GM19395 (cell line): ENCODE results near the gene ZCCHC10.
"Not testable (repeated sequence)": the region's sequence is repeated elsewhere in the genome, so short reads cannot be mapped to it uniquely, and the experiment has no call there.

ENCODE experiments used
- ATAC-seq: cut with Tn5 transposase; IDR thresholded peaks from one replicate; pipeline ENCODE4 v1.9.1; 2021; ENCODE audit warnings: mild to moderate bottlenecking, moderate library complexity; ENCODE audit not compliant: unreplicated experiment

Gene ZCCHC10

DNA sequence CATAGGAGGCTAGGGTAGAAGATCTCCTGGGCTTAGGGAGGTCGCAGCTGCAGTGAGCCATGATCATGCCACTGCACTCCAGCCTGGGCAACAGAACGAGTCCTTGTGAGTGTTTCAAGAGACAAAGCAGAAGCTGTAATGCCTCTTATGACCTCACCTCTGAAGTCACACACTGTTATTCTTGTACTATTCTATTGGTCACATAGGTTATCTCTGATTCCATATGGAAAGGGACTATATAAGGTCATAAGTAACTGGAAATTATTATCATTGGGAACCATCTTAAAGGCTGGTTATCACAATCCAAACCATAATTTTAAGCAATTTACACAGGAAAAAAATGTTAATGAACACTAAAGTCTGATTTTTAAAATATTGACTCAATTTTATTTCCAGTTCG, 45.1 kb downstream of the ZCCHC10 start:
- ATAC-seq, result no peak

DNA sequence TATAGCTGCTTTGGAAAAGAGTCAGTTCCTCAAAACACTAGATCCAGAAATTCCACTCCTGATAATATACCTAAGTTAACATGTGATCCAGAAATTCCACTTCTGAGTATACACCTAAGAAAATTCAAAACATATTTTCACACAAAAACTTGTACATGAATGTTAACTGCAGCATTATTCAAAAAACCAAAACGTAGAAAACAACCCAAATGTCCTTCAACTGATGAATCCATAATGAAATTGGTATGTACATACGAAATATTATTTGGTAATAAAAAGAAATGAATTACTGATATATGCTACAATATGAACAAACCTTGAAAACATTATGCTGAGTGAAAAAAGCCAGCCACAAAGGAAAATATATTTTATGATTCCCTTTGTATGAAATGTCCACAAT, 46.4 kb downstream of the ZCCHC10 start:
- no peak for ATAC-seq

DNA sequence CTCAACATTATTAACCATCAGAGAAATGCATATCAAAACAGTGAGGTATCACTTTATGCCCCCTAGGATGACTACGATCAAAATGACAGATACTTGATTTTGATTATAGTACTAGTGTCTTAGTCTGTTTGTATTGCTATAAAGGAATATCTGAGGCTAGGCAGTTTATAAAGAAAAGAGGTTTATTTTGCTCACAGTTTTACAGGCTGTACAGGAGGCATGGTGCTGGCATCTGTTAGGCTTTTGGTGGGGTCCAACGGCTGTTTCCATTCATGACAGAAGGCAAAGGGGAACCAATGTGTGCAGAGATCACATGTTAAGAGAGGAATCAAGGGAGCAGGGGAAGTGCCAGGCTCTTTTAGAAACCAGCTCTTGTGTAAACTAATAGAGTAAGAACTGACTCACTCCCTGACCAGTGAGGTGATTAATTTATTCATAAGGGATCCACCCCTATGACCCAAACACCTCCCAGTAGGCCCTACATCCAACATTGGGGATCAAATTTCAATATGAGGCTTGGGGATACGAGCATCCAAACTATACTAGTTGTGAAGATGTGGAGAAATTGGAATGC, 46.9 kb downstream of the ZCCHC10 start:
- ATAC-seq, result no peak

- no peak for ATAC-seq
Observed at GRCh38 chr5:132976852-132977251, 49.5 kb downstream of the ZCCHC10 start.

DNA sequence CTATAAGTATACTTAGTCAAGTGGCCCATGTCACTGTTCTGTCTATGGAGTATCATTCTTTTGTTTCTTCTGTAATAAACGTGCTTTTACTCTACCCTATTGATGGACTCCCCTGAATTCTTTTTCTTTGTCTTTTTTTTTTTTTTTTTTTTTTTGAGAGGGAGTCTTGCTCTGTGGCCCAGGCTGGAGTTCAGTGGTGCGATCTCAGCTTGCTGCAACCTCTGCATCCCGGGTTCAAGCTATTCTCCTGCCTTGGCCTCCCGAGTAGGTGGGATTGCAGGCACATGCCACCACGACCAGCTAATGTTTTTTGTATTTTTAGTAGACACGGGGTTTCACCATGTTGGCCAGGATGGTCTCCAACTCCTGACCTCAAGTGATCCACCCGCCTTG, 53.9 kb downstream of the ZCCHC10 start:
- not testable (repeated sequence) for ATAC-seq

GRCh38 chr5:132971483-132972435, 54.6 kb downstream of the ZCCHC10 start:
- ATAC-seq, result no peak

GRCh38 chr5:132965120-132965519, 61.2 kb downstream of the ZCCHC10 start:
- no peak for ATAC-seq

- ATAC-seq, result peak; percentile 94
Observed at GRCh38 chr5:132963171-132964104, 62.9 kb downstream of the ZCCHC10 start, which contains the start of gene AFF4. AFF4 (minus strand) TSS chr5:132963634; CDS start chr5:132937189, 26,445 bp downstream.

- ATAC-seq, result no peak
Observed at GRCh38 chr5:132962429-132963021, 63.8 kb downstream of the ZCCHC10 start.

DNA sequence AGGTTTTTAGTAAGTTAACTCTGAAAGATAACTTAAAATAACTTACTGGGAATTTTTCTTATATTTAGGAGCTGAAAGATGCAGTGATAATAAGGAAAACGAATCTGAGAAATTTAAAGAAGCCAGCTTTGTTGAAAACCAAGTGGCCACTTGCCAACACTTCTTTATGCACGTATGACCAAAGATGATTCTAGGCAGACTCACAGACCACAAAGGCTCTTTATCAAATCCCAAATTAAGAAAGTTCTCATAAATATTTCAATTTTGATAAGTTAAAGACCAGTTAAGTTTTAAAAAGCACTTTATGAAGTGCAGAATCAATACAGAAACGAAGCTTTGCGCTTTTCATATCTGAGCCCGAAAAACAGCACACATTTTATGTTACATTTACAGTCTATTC, 64.5 kb downstream of the ZCCHC10 start:
- no peak for ATAC-seq

DNA sequence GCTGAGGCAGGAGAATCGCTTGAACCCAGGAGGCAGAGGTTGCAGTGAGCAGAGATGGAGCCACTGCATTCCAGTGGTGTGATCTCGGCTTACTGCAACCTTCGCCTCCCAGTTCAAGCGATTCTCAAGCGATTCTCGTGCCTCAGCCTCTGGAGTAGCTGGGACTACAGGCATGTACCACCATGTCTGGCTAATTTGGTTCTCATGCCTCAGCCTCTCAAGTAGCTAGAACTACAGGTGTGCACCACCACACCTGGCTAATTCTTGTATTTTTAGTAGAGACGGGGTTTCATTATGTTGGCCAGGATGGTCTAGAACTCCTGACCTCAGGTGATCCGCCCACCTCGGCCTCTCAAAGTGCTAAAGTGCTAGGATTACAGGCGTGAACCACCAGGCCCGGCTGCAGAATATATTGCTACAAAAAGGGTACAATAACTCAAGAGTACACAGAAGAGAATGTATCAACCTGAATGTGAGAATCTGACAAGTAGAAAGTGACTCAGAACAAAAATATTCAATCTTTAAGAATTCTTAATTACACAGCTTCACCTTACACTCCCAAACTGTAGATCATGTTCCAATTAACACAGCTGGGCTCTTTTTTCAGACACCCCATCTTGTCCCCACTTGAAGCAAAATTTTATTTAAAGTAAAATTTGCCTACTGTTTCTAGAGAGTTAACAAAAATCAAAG, 65.1 kb downstream of the ZCCHC10 start:
- ATAC-seq, result not testable (repeated sequence)

- not testable (repeated sequence) for ATAC-seq
Observed at GRCh38 chr5:132956166-132956799, 70.1 kb downstream of the ZCCHC10 start.

- no peak for ATAC-seq
Observed at GRCh38 chr5:132953710-132954109, 72.6 kb downstream of the ZCCHC10 start.

DNA sequence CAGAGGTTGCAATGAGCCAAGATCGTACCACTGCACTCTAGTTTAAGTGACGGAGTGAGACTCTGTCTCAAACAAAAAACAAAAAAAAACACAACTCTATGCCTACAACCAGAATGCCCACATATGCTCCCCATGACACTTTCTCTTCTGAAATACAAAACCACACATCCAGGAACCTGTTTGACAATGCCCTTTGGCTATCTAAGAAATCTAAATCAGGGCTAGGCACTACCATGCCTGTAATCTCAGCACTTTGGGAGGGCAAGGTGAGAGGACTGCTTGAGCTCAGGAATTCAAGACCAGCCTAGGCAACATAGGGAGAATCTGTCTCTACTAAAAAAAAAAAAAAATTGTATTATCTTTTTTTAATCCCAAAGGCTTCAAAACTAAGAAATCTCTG, 73.5 kb downstream of the ZCCHC10 start:
- ATAC-seq, result no peak

DNA sequence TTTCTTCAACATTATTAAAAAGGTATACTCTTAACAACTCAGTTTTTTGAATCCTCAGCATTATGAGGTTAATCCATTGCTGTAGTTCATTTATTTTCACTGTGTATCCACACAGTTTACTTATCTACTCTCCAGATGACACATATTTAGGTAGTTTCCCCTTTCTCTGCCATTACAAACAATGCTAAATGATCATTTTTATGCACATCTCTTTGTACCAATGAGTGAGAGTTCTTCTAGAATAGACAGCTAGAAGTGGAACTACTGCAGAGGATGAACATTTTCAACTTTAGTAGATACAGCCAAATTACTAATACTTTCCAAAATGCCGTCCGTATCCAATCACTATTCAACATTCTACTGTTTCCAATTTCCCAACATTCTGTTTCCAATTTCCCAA, 74.5 kb downstream of the ZCCHC10 start:
- no peak for ATAC-seq

- ATAC-seq, result no peak
Observed at GRCh38 chr5:132949136-132949535, 77.2 kb downstream of the ZCCHC10 start.

DNA sequence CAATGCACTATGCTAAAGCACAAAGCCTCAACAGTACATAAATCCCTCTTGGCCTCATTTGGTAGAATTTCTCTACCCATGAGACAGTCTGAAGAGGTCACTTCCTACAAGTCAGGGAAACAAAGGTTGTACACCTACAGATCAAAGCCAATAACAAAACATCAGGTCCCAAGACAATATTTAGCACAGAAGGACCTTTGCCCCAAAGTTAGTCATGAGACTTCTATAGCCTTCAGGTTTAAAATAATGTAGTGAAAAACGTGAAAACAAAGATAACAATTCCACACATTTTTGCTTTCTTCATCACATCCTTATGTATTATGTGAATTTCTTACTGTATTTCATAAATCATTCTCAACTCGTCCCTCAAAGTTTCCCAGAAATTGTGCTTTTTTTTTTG, 78.7 kb downstream of the ZCCHC10 start:
- ATAC-seq, result no peak
